Ishikawa (cell line): ENCODE data around the gene BMP7.

Source experiments
- CREB1 ChIP-seq: IDR thresholded peaks from 2 replicates; pipeline ENCODE4 v1.6.1; 2012; ENCODE audit warnings: low read depth
- EP300 ChIP-seq: IDR thresholded peaks from 2 replicates; pipeline ENCODE4 v1.6.1; 2012; ENCODE audit warnings: borderline replicate concordance
- MAX ChIP-seq: IDR thresholded peaks from 2 replicates; pipeline ENCODE4 v1.6.1; 2012
- RAD21 ChIP-seq: IDR thresholded peaks from 2 replicates; pipeline ENCODE4 v1.6.1; 2012; ENCODE audit warnings: low read depth
- REST ChIP-seq: IDR thresholded peaks from 2 replicates; pipeline ENCODE4 v1.6.1; 2012; ENCODE audit warnings: low read depth, mild to moderate bottlenecking
- TAF1 ChIP-seq: IDR thresholded peaks from 2 replicates; pipeline ENCODE4 v1.6.1; 2012; ENCODE audit warnings: low read depth, mild to moderate bottlenecking
- USF1 ChIP-seq: IDR thresholded peaks from 2 replicates; pipeline ENCODE4 v1.6.1; 2012

GRCh38 chr20:57165427-57166004 is 100.9 kb downstream of the BMP7 start:
- no peak for TF ChIP-seq RAD21
- no peak for TF ChIP-seq EP300
- no peak for TF ChIP-seq TAF1
- TF ChIP-seq CREB1 = no peak
- TF ChIP-seq MAX = no peak
- TF ChIP-seq USF1 = no peak
- TF ChIP-seq REST = no peak
